GM13976 (cell line): ENCODE measurements around the gene ATP10B.

ENCODE experiments used
- DNase-seq: peaks from one replicate; pipeline ENCODE4 v3.0.0; 2012; ENCODE audit warnings: low spot score
- in situ Hi-C: fragments of 300-500 bp; cut with MboI; formaldehyde crosslinking; loops from one replicate; pipeline ENCODE4 v1.12.0; 2022; ENCODE audit warnings: low sequenced_read_pairs, mixed read lengths, inconsistent platforms; ENCODE audit not compliant: unreplicated experiment
- TF ChIP-seq, protein P1 (sequence below): IDR thresholded peaks from 2 replicates; pipeline ENCODE4 v1.5.1; 2012; ENCODE audit warnings: borderline replicate concordance, mild to moderate bottlenecking; ENCODE audit not compliant: insufficient read depth; ENCODE audit errors: extremely low read depth, missing control alignments, control extremely low read depth

Gene ATP10B

GRCh38 chr5:160565376-160565775, 286.6 kb downstream of the ATP10B start:
- in situ Hi-C loops, result no loop called here

GRCh38 chr5:160556846-160557245, 295.2 kb downstream of the ATP10B start:
- in situ Hi-C loops, result no loop called here
- no peak for DNase-seq

More at GRCh38 chr5:160565376-160565775, 286.6 kb downstream of the ATP10B start:
- DNase-seq, result no peak
- TF ChIP-seq, protein P1, sequence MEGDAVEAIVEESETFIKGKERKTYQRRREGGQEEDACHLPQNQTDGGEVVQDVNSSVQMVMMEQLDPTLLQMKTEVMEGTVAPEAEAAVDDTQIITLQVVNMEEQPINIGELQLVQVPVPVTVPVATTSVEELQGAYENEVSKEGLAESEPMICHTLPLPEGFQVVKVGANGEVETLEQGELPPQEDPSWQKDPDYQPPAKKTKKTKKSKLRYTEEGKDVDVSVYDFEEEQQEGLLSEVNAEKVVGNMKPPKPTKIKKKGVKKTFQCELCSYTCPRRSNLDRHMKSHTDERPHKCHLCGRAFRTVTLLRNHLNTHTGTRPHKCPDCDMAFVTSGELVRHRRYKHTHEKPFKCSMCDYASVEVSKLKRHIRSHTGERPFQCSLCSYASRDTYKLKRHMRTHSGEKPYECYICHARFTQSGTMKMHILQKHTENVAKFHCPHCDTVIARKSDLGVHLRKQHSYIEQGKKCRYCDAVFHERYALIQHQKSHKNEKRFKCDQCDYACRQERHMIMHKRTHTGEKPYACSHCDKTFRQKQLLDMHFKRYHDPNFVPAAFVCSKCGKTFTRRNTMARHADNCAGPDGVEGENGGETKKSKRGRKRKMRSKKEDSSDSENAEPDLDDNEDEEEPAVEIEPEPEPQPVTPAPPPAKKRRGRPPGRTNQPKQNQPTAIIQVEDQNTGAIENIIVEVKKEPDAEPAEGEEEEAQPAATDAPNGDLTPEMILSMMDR, result no peak

GRCh38 chr5:160555971-160556631, 295.9 kb downstream of the ATP10B start:
- DNase-seq, result no peak
- in situ Hi-C loops, result no loop called here

More at GRCh38 chr5:160556846-160557245, 295.2 kb downstream of the ATP10B start:
- TF ChIP-seq, protein P1, result no peak

DNA sequence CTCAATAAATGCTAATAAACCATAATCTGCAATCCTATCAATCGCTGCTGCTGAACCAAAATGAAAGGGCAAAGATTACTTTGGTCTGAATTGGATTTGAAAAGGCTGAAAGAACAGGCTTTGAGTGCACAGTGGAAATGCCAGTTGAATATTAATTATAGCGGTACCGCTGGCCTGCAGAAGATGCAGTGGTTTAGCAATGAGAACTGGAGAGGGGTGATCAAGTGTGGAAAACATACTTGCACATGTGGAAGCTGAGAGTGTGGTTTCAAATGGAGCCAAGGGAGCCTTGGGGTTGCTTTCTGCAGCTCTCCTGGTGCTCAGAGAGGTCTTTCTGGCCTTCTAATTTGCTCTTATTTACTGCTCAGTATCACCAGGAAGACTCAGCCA, 296.4 kb downstream of the ATP10B start:
- DNase-seq, result no peak
- TF ChIP-seq, protein P1, result no peak
- in situ Hi-C loops, result no loop called here

More at GRCh38 chr5:160555971-160556631, 295.9 kb downstream of the ATP10B start:
- TF ChIP-seq, protein P1, result no peak

DNA sequence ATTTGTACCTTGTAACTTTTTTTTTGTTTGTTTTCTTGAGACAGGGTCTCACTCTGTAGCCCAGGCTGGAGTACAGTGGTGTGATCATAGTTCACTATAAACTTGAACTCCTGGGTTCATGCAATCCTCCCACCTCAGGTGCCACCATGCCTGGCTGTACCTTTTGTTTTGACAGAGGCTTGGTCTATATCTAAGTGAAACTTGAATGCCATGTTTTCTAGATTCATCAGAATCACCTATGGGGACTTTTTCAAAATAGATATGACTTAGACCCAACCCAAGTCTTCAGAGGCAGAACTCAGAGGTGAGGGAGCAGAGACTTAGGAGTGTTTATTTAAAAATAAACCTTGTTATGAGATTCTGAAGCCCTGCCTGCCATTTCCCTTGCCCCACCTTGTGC, 301.9 kb downstream of the ATP10B start:
- in situ Hi-C loops, result no loop called here
- no peak for DNase-seq
- TF ChIP-seq, protein P1, result no peak

DNA sequence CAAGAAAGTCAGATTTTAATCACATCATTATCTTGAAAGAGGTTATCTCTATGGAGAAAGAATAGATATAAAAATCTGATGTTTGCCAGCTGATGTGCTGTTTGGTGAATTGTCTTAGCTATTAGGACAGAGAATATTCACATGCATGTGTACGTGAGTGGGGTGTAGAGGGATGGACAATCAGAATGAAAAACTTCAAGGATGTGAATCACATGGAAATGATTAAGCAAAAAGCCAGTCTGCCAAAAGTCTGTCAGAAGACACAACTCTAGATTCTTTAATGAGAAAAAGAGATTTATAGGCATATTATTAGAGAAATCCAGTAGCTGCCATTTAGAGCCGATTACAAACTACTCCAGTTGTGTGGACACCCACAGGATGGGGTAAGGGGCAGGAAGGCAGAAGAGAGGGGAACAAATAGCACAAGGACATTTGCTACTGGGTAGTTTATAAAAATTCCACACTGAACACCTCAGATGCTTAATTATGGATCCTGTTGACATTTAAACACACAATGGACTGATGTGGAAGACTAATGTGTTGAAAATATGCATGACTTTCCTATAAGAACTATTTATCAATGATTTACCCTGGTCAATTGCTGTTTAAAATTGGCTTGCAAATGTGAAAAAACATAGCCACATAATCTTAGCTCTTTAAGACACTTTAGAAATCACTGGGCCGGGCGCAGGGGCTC, 302.9 kb downstream of the ATP10B start:
- no peak for DNase-seq
- TF ChIP-seq, protein P1, result no peak
- in situ Hi-C loops, result no loop called here
